HCT116 (cell line): ENCODE results near the gene PEX11B. TPM values are rescaled to one million over a fixed set of nuclear protein-coding genes. Genes with fewer than 3 reads are reported as not detected.
"Not testable (repeated sequence)": the region's sequence is repeated elsewhere in the genome, so short reads cannot be mapped to it uniquely, and the experiment has no call there.

Experiments used
- ATAC-seq: fragments of 200-7000 bp; cut with Tn5 transposase; 2 replicates; pipeline ENCODE4 v1.9.1; 2020; ENCODE audit warnings: mild to moderate bottlenecking, moderate library complexity
- BruUV-seq: library from RNA; stranded (reverse); fragments of 400-500 nt; replicated peaks from 2 replicates; lab custom pipeline; 2021; lab: Mats Ljungman, UMichigan
- CTCF ChIA-PET: fragments of 300-600 bp; sonication (Branson Sonifier 250); formaldehyde crosslinking; loops from one replicate; lab custom pipeline; 2021; ENCODE audit warnings: antibody characterized with exemption; lab: Charles Lee
- POLR2A ChIA-PET: fragments of 300-600, 350-600 bp; sonication (Branson Sonifier 250); formaldehyde crosslinking; loops from one replicate; lab custom pipeline; 2021; ENCODE audit warnings: antibody characterized with exemption; lab: Charles Lee
- RAD21 ChIA-PET, 2 experiments: fragments of 300-600 bp; sonication (Branson Sonifier 250); formaldehyde crosslinking; loops; one replicate each; lab custom pipeline; 2023; ENCODE audit warnings: low total read pairs in 2 of 2; ENCODE audit not compliant: uncharacterized antibody in 2 of 2, unreplicated experiment in 2 of 2, low non-redundant PET in 1 of 2; lab: Charles Lee
- DNase-seq: peaks from one replicate; pipeline ENCODE4 v3.0.0-alpha.2; 2010; ENCODE audit warnings: low read depth, low spot score
- H2AFZ ChIP-seq: fragments of 200-600 bp; shearing (Covaris generic), sonication (generic); 2 replicates; pipeline ENCODE4 v1.6.1; 2017; ENCODE audit warnings: low read depth, mixed run types, mixed read lengths, antibody characterized with exemption, low read length; ENCODE audit not compliant: poor library complexity, severe bottlenecking
- H3K27ac ChIP-seq: 2 replicates; pipeline ENCODE4 v1.5.1; 2012; ENCODE audit warnings: low read depth, low read length
- H3K27me3 ChIP-seq: fragments of 200-600 bp; sonication (generic); 2 replicates; pipeline ENCODE4 v1.6.1; 2016; ENCODE audit warnings: mixed run types, low read length, mixed read lengths; ENCODE audit not compliant: insufficient read depth
- H3K36me3 ChIP-seq, 2 experiments: fragments of 200-500 bp in 1 of 2; fragments of 200-600 bp in 1 of 2; sonication (Bioruptor generic) in 1 of 2; sonication (generic) in 1 of 2; 2 replicates each; pipeline versions ENCODE4 v1.5.1 to v1.6.1; 2014 to 2016; ENCODE audit warnings: low read length in 2 of 2, inconsistent platforms in 1 of 2, mixed read lengths in 1 of 2, mixed run types in 1 of 2; ENCODE audit not compliant: insufficient read depth in 2 of 2, control insufficient read depth in 1 of 2
- H3K4me1 ChIP-seq, 2 experiments: fragments of 200-600 bp in 1 of 2; sonication (generic) in 1 of 2; 2 replicates each; pipeline versions ENCODE4 v1.5.1 to v1.6.1; 2012 to 2017; ENCODE audit warnings: low read length in 2 of 2, inconsistent platforms in 1 of 2, mild to moderate bottlenecking in 1 of 2, mixed read lengths in 1 of 2, mixed run types in 1 of 2, moderate library complexity in 1 of 2; ENCODE audit not compliant: insufficient read depth in 2 of 2, control insufficient read depth in 1 of 2
- H3K4me2 ChIP-seq: fragments of 200-600 bp; sonication (generic); 2 replicates; pipeline ENCODE4 v1.6.1; 2017; ENCODE audit warnings: mixed run types, low read length, mixed read lengths
- H3K4me3 ChIP-seq, 2 experiments: fragments of 200-600 bp in 1 of 2; sonication (generic) in 1 of 2; replicated peaks in 1 of 2; 2 replicates each; pipeline ENCODE4 v1.5.1; 2011 to 2016; ENCODE audit warnings: low read length in 2 of 2, control low read depth in 1 of 2, low read depth in 1 of 2, mild to moderate bottlenecking in 1 of 2, mixed read lengths in 1 of 2, mixed run types in 1 of 2
- H3K79me2 ChIP-seq: fragments of 200-600 bp; sonication (generic); 2 replicates; pipeline ENCODE4 v1.6.1; 2017; ENCODE audit warnings: mild to moderate bottlenecking, mixed run types, low read length, moderate library complexity, mixed read lengths; ENCODE audit not compliant: insufficient read depth
- H3K9ac ChIP-seq: fragments of 200-600 bp; sonication (generic); 2 replicates; pipeline ENCODE4 v1.6.1; 2016; ENCODE audit warnings: low read length, mixed read lengths
- H3K9me2 ChIP-seq: fragments of 200-600 bp; sonication (generic), shearing (Covaris generic); 2 replicates; pipeline ENCODE4 v1.6.1; 2017; ENCODE audit warnings: mixed run types, mild to moderate bottlenecking, moderate library complexity; ENCODE audit not compliant: insufficient read depth
- H3K9me3 ChIP-seq, 2 experiments: fragments of 200-500 bp in 1 of 2; fragments of 200-600 bp in 1 of 2; sonication (Bioruptor generic) in 1 of 2; sonication (generic) in 1 of 2; 2 replicates each; pipeline ENCODE4 v1.6.1; 2014 to 2017; ENCODE audit warnings: low read length in 2 of 2, mixed read lengths in 2 of 2, inconsistent platforms in 1 of 2, low read depth in 1 of 2, mild to moderate bottlenecking in 1 of 2, mixed run types in 1 of 2, moderate library complexity in 1 of 2; ENCODE audit not compliant: control insufficient read depth in 1 of 2, insufficient read depth in 1 of 2
- H4K20me1 ChIP-seq: fragments of 200-600 bp; sonication (generic), shearing (Covaris generic); 2 replicates; pipeline ENCODE4 v1.6.1; 2017; ENCODE audit warnings: mixed run types, mild to moderate bottlenecking, moderate library complexity; ENCODE audit not compliant: insufficient read depth
- CEBPB ChIP-seq: IDR thresholded peaks from 2 replicates; pipeline ENCODE4 v1.6.1; 2012; ENCODE audit warnings: low read depth
- CTCF ChIP-seq, 3 experiments: fragments of 200-600 bp in 1 of 3; sonication (generic) in 1 of 3; IDR thresholded peaks in 2 of 3; conservative IDR thresholded peaks in 1 of 3; 2 replicates each; pipeline ENCODE4 v1.5.1; 2012 to 2017; ENCODE audit warnings: low read depth in 2 of 3, low read length in 2 of 3, antibody characterized with exemption in 1 of 3, borderline replicate concordance in 1 of 3, control low read depth in 1 of 3, mild to moderate bottlenecking in 1 of 3, mixed read lengths in 1 of 3, mixed run types in 1 of 3, moderate library complexity in 1 of 3; ENCODE audit not compliant: insufficient read depth in 1 of 3
- FOSL1 ChIP-seq: IDR thresholded peaks from 2 replicates; pipeline ENCODE4 v1.6.1; 2012; ENCODE audit warnings: low read depth
- SIN3A ChIP-seq: IDR thresholded peaks from 2 replicates; pipeline ENCODE4 v1.6.1; 2012; ENCODE audit warnings: low read depth
- intact Hi-C: fragments of 100-400 bp; cut with micrococcal nuclease; formaldehyde crosslinking; loops from 2 replicates; pipeline ENCODE4 v1.10.0; 2022
- total RNA-seq: library from RNA; stranded (reverse); gene quantifications from one replicate; pipeline ENCODE4 v1.2.1, GENCODE V29; 2021; ENCODE audit not compliant: unreplicated experiment
- TF ChIP-seq, protein P1 (sequence below): IDR thresholded peaks from 2 replicates; pipeline ENCODE4 v1.6.1; 2011; ENCODE audit warnings: mild to moderate bottlenecking, low read length, moderate library complexity; ENCODE audit not compliant: insufficient replicate concordance; ENCODE audit errors: extremely low read depth
- TF ChIP-seq, protein P2 (sequence below): IDR thresholded peaks from 2 replicates; pipeline ENCODE4 v1.6.1; 2012; ENCODE audit warnings: low read depth
- TF ChIP-seq, protein P3 (sequence below): IDR thresholded peaks from 2 replicates; pipeline ENCODE4 v1.6.1; 2012

PEX11B gene
- total RNA-seq, 1 experiment from 2014 or later, result 20.9 TPM

DNA sequence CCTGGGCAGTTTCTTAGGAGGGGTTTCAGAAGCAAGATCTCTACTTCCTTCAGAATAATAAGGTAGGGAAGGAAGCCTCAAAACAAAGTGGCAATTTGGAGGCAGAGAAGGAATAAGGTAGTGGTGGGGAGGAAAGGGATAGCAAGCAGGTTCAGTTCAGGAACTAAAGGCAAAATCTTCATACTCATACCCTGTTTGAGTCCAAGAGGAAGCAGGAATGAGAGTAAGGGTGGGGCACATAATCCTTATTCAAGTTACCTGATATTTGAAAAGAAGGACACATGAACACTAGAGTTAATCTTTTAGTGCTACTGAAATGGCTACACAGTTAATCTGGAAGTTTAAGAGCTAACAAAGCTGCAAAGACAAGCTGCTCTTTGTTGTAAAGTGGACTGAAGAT lies 17.2 kb upstream of the PEX11B start:
- intact Hi-C loops, result no loop called here
- Histone ChIP-seq H3K79me2 (no peaks in the 10 kb centered on the region), H3K36me3 (no peaks in the 10 kb centered on the region), H3K9ac (no peak overlapping the region), H3K4me2 (no peak overlapping the region), H3K4me1 (no peaks in the 10 kb centered on the region), H3K27ac (no peak overlapping the region), H3K27me3 (no peaks in the 10 kb centered on the region), H3K9me2 (no peaks in the 10 kb centered on the region), H2AFZ (no peak overlapping the region), H3K9me3 (no peaks in the 10 kb centered on the region), H3K4me3 (no peak overlapping the region), H4K20me1 (no peaks in the 10 kb centered on the region)
- BruUV-seq, result no TSS peak
- TF ChIP-seq, protein P1, sequence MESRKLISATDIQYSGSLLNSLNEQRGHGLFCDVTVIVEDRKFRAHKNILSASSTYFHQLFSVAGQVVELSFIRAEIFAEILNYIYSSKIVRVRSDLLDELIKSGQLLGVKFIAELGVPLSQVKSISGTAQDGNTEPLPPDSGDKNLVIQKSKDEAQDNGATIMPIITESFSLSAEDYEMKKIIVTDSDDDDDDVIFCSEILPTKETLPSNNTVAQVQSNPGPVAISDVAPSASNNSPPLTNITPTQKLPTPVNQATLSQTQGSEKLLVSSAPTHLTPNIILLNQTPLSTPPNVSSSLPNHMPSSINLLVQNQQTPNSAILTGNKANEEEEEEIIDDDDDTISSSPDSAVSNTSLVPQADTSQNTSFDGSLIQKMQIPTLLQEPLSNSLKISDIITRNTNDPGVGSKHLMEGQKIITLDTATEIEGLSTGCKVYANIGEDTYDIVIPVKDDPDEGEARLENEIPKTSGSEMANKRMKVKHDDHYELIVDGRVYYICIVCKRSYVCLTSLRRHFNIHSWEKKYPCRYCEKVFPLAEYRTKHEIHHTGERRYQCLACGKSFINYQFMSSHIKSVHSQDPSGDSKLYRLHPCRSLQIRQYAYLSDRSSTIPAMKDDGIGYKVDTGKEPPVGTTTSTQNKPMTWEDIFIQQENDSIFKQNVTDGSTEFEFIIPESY, result no peak
- TF ChIP-seq CTCF (IDR thresholded peaks at IDR 0.05 in 2 of 3, conservative IDR thresholded peaks at IDR 0.05 in 1 of 3; ENCODE audit: borderline replicate concordance in 1 of 3, insufficient read depth in 1 of 3, low read depth in 2 of 3, low read length in 2 of 3) (no peak), SIN3A (no peak), FOSL1 (no peak), CEBPB (no peak)
- TF ChIP-seq, protein P2, sequence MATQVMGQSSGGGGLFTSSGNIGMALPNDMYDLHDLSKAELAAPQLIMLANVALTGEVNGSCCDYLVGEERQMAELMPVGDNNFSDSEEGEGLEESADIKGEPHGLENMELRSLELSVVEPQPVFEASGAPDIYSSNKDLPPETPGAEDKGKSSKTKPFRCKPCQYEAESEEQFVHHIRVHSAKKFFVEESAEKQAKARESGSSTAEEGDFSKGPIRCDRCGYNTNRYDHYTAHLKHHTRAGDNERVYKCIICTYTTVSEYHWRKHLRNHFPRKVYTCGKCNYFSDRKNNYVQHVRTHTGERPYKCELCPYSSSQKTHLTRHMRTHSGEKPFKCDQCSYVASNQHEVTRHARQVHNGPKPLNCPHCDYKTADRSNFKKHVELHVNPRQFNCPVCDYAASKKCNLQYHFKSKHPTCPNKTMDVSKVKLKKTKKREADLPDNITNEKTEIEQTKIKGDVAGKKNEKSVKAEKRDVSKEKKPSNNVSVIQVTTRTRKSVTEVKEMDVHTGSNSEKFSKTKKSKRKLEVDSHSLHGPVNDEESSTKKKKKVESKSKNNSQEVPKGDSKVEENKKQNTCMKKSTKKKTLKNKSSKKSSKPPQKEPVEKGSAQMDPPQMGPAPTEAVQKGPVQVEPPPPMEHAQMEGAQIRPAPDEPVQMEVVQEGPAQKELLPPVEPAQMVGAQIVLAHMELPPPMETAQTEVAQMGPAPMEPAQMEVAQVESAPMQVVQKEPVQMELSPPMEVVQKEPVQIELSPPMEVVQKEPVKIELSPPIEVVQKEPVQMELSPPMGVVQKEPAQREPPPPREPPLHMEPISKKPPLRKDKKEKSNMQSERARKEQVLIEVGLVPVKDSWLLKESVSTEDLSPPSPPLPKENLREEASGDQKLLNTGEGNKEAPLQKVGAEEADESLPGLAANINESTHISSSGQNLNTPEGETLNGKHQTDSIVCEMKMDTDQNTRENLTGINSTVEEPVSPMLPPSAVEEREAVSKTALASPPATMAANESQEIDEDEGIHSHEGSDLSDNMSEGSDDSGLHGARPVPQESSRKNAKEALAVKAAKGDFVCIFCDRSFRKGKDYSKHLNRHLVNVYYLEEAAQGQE, result no peak
- TF ChIP-seq, protein P3, sequence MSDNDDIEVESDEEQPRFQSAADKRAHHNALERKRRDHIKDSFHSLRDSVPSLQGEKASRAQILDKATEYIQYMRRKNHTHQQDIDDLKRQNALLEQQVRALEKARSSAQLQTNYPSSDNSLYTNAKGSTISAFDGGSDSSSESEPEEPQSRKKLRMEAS, result no peak
- CTCF ChIA-PET, result no interaction called here
- DNase-seq, result no peak
- POLR2A ChIA-PET, result no interaction called here
- ATAC-seq, result no peak
- RAD21 ChIA-PET, result no interaction called here

DNA sequence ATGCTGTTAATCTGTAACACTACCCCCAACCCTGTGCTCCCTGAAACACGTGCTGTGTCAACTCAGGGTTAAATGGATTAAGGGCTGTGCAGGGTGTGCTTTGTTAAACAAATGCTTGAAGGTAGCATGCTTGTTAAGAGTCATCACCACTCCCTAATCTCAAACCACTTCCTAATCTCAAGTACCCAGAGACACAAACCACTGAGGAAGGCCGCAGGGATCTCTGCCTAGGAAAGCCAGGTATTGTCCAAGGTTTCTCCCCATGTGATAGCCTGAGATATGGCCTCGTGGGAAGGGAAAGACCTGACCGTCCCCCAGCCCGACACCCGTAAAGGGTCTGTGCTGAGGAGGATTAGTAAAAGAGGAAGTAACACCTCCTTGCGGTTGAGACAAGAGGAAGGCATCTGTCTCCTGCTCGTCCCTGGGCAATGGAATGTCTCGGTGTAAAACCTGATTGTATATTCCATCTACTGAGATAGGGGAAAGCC lies 14.0 kb upstream of the PEX11B start:
- H3K4me1 ChIP-seq, result peaks cover 4 to 11% of the 10 kb centered on the region in 2 experiments; a peak in 2 of 4 replicates
- H3K36me3 ChIP-seq, H3K9ac ChIP-seq, DNase-seq, H3K27ac ChIP-seq, BruUV-seq, H3K4me3 ChIP-seq, POLR2A ChIA-PET, H3K9me3 ChIP-seq, CTCF ChIA-PET, H3K27me3 ChIP-seq, ATAC-seq, H4K20me1 ChIP-seq, RAD21 ChIA-PET, H3K4me2 ChIP-seq, H2AFZ ChIP-seq, H3K9me2 ChIP-seq, H3K79me2 ChIP-seq: not testable (repeated sequence)
- intact Hi-C loops, result loop anchor here (2.0 kb wide), 1 partner anchor 44 kb away; no protein-coding TSS in a partner anchor
